GM19395 (cell line): ENCODE results near the gene SEMA5B.

Experiments
- ATAC-seq: cut with Tn5 transposase; IDR thresholded peaks from one replicate; pipeline ENCODE4 v1.9.1; 2021; ENCODE audit warnings: mild to moderate bottlenecking, moderate library complexity; ENCODE audit not compliant: unreplicated experiment

SEMA5B gene

GRCh38 chr3:123028233-123028828, 768 bp upstream of the SEMA5B start:
- no peak for ATAC-seq

GRCh38 chr3:123026565-123027291, 835 bp downstream of the SEMA5B start:
- no peak for ATAC-seq

GRCh38 chr3:123025642-123026521, 1.7 kb downstream of the SEMA5B start:
- ATAC-seq: no peak

- no peak for ATAC-seq
Measured at GRCh38 chr3:123024056-123024455, 3.5 kb downstream of the SEMA5B start.

- no peak for ATAC-seq
Measured at GRCh38 chr3:123021996-123022510, 5.5 kb downstream of the SEMA5B start.

GRCh38 chr3:123021388-123021787, 6.2 kb downstream of the SEMA5B start:
- ATAC-seq: no peak

- no peak for ATAC-seq
Measured at GRCh38 chr3:123020709-123021108, 6.9 kb downstream of the SEMA5B start.

- ATAC-seq: no peak
Measured at GRCh38 chr3:123019591-123019990, 8.0 kb downstream of the SEMA5B start.

GRCh38 chr3:123019161-123019560, 8.4 kb downstream of the SEMA5B start:
- ATAC-seq: no peak

- no peak for ATAC-seq
Measured at GRCh38 chr3:123018683-123019082, 8.9 kb downstream of the SEMA5B start.

GRCh38 chr3:123015596-123015995, 12.0 kb downstream of the SEMA5B start:
- ATAC-seq: no peak

GRCh38 chr3:123013876-123014275, 13.7 kb downstream of the SEMA5B start:
- ATAC-seq: no peak

- no peak for ATAC-seq
Measured at GRCh38 chr3:123012652-123013051, 14.9 kb downstream of the SEMA5B start.

- ATAC-seq: no peak
Measured at GRCh38 chr3:123011447-123011846, 16.1 kb downstream of the SEMA5B start.

GRCh38 chr3:123008840-123009239, 18.7 kb downstream of the SEMA5B start:
- ATAC-seq: no peak

GRCh38 chr3:123006609-123007008, 21.0 kb downstream of the SEMA5B start:
- ATAC-seq: no peak

GRCh38 chr3:123005291-123005690, 22.3 kb downstream of the SEMA5B start:
- no peak for ATAC-seq

- ATAC-seq: no peak
Measured at GRCh38 chr3:123004201-123004918, 23.2 kb downstream of the SEMA5B start.

- ATAC-seq: no peak
Measured at GRCh38 chr3:123002749-123003497, 24.6 kb downstream of the SEMA5B start.

- no peak for ATAC-seq
Measured at GRCh38 chr3:123002100-123002748, 25.3 kb downstream of the SEMA5B start.
